ENCODE results near the gene TBL1X. TPM values are rescaled to one million over a fixed set of nuclear protein-coding genes. Genes with fewer than 3 reads are reported as not detected.

TBL1X gene
- total and polyA plus RNA-seq, 2 of the 8 experiments (the other 6 are each of a cell fraction or from before 2014, with no cell fraction given), result 13.3 to 25.6 TPM

GRCh38 chrX:9606971-9607370, 142.1 kb downstream of the TBL1X start:
- no peak overlapping the region for H2BK15ac ChIP-seq (ENCODE audit: low read length)
- no peak overlapping the region for H3K4ac ChIP-seq (replicated peaks; ENCODE audit: insufficient read length, low read depth, low read length)
- H3K4me1 ChIP-seq (replicated peaks in 1 of 4; ENCODE audit: control insufficient read depth in 3 of 4, insufficient read depth in 4 of 4, low read length in 3 of 4), result peaks cover 0 to 5% (median 1%) of the 10 kb centered on the region in 4 experiments; a peak in 4 of 7 replicates
- 86% methylated on average over 5 of the region's 7 CpGs; no CpG with 5 or more reads in 1 of the 2 experiments for WGBS, 2 experiments (ENCODE audit: extremely low coverage in 1 of 2, insufficient coverage in 1 of 2, insufficient read length in 1 of 2, insufficient replicate concordance in 2 of 2, low coverage in 1 of 2, low lambda C conversion rate in 2 of 2, missing lambda C conversion rate in 1 of 2)
- H3K56ac ChIP-seq (replicated peaks; ENCODE audit: insufficient read length, low read depth, low read length), result no peak overlapping the region
- no peak overlapping the region for H4K91ac ChIP-seq (replicated peaks; ENCODE audit: insufficient read length, low read length)
- no peak overlapping the region for H2AFZ ChIP-seq (ENCODE audit: low read length)
- H3K27ac ChIP-seq (ENCODE audit: low read depth, low read length), result no peak overlapping the region
- H2BK5ac ChIP-seq (ENCODE audit: low read depth, low read length), result no peak overlapping the region
- no peaks in the 10 kb centered on the region for H3K79me1 ChIP-seq (ENCODE audit: low read depth, low read length)
- no peak overlapping the region for H2BK12ac ChIP-seq (ENCODE audit: low read depth, low read length)
- no peaks in the 10 kb centered on the region; a peak in 1 of 8 replicates for H3K36me3 ChIP-seq (ENCODE audit: control insufficient read depth in 2 of 4, insufficient read depth in 4 of 4, low read length in 3 of 4)
- no peaks in the 10 kb centered on the region for H3K23me2 ChIP-seq (ENCODE audit: low read depth, low read length)
- FAIRE-seq (no peak), DNase-seq (ENCODE audit: low read depth in 1 of 2, low spot score in 2 of 2) (no peak)
- no peak overlapping the region for H3K4me2 ChIP-seq (ENCODE audit: insufficient read depth in 1 of 2, low read depth in 2 of 2, low read length in 2 of 2)
- H2BK120ac ChIP-seq (replicated peaks; ENCODE audit: low read depth, low read length), result no peak overlapping the region
- no peaks in the 10 kb centered on the region for H3K9me3 ChIP-seq (ENCODE audit: insufficient read depth in 2 of 2, low read depth in 1 of 2, low read length in 1 of 2)
- H3K18ac ChIP-seq (ENCODE audit: extremely low read depth, low read length), result no peak overlapping the region
- no peak overlapping the region for H2AK5ac ChIP-seq (ENCODE audit: low read depth, low read length)
- no peak overlapping the region for H4K5ac ChIP-seq (ENCODE audit: insufficient read length, low read depth, low read length)
- no peak for TF ChIP-seq GTF2F1 (IDR thresholded peaks at IDR 0.05; ENCODE audit: borderline replicate concordance, low read depth, low read length)
- TF ChIP-seq CHD2 (IDR thresholded peaks at IDR 0.05; ENCODE audit: low read length), result no peak
- TF ChIP-seq EZH2 (IDR thresholded peaks at IDR 0.05; ENCODE audit: low read depth, low read length, severe bottlenecking), result no peak
- TF ChIP-seq BRCA1 (IDR thresholded peaks at IDR 0.05; ENCODE audit: low read depth, low read length), result no peak
- TF ChIP-seq SIRT6 (IDR thresholded peaks at IDR 0.05; ENCODE audit: low read length), result no peak
- no peak for TF ChIP-seq JUND (IDR thresholded peaks at IDR 0.05; ENCODE audit: low read length)
- TF ChIP-seq RXRA (IDR thresholded peaks at IDR 0.05; ENCODE audit: insufficient read depth, low read depth, low read length), result no peak
- TF ChIP-seq HDAC2 (IDR thresholded peaks at IDR 0.05; ENCODE audit: borderline replicate concordance in 1 of 2, low read depth in 2 of 2, low read length in 2 of 2), result no peak
- no peak for TF ChIP-seq E2F6 (IDR thresholded peaks at IDR 0.05)
- no peak for TF ChIP-seq NRF1 (IDR thresholded peaks at IDR 0.05; ENCODE audit: low read depth, low read length)
- TF ChIP-seq ATF3 (IDR thresholded peaks at IDR 0.05; ENCODE audit: insufficient read depth, low read depth, low read length), result no peak
- no peaks in the 10 kb centered on the region for H3K79me2 ChIP-seq (ENCODE audit: control insufficient read depth in 1 of 2, insufficient read depth in 2 of 2, low read length in 2 of 2)
- H3K4me3 ChIP-seq (ENCODE audit: extremely low read depth in 1 of 4, insufficient read depth in 2 of 4, low read depth in 3 of 4, low read length in 4 of 4), result no peak overlapping the region
- H2BK20ac ChIP-seq (ENCODE audit: low read length), result no peak overlapping the region
- H3K27me3 ChIP-seq (replicated peaks in 1 of 4; ENCODE audit: control insufficient read depth in 3 of 4, extremely low read depth in 1 of 4, insufficient read depth in 3 of 4, low read length in 3 of 4), result no peaks in the 10 kb centered on the region
- no peak overlapping the region for H3K23ac ChIP-seq (ENCODE audit: insufficient read length)
- H4K20me1 ChIP-seq (replicated peaks in 1 of 2; ENCODE audit: control insufficient read depth in 1 of 2, insufficient read depth in 2 of 2, low read length in 2 of 2), result peaks cover 0 to 1% of the 10 kb centered on the region in 2 experiments
- CTCF ChIA-PET (ENCODE audit: partially characterized antibody), result no interaction called here
- H3K9ac ChIP-seq (replicated peaks in 1 of 4; ENCODE audit: extremely low read depth in 1 of 4, low read depth in 3 of 4, low read length in 3 of 4), result no peak overlapping the region
- H3K14ac ChIP-seq (ENCODE audit: insufficient read length), result no peak overlapping the region
- POLR2A ChIA-PET (ENCODE audit: partially characterized antibody), result no interaction called here
- H4K8ac ChIP-seq (ENCODE audit: extremely low read depth, insufficient read depth, low read length), result no peak overlapping the region

All from H1 (cell line).